ENCODE measurements around the gene PLA2G4C.

DNA sequence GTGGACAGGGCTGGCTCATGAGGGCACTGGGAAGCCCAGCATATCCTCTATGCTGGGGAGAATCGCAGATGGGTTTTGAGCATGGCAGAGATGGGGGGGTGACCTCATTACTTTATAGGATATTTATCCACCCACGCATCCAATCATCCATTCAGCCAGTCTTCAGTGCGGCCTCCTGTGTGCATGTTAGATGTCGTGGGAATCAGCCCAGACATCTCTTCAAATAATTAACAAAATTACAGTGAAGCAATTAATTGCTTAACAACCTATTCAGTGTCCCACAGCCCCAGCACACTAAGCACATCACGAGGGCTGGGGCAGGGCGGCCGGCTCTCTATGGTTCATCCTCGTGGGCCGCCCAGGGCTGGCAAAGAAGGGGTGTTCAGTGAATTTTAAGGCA, 38.0 kb upstream of the PLA2G4C start:
- TF ChIP-seq, protein P1, sequence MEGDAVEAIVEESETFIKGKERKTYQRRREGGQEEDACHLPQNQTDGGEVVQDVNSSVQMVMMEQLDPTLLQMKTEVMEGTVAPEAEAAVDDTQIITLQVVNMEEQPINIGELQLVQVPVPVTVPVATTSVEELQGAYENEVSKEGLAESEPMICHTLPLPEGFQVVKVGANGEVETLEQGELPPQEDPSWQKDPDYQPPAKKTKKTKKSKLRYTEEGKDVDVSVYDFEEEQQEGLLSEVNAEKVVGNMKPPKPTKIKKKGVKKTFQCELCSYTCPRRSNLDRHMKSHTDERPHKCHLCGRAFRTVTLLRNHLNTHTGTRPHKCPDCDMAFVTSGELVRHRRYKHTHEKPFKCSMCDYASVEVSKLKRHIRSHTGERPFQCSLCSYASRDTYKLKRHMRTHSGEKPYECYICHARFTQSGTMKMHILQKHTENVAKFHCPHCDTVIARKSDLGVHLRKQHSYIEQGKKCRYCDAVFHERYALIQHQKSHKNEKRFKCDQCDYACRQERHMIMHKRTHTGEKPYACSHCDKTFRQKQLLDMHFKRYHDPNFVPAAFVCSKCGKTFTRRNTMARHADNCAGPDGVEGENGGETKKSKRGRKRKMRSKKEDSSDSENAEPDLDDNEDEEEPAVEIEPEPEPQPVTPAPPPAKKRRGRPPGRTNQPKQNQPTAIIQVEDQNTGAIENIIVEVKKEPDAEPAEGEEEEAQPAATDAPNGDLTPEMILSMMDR (IDR thresholded peaks at IDR 0.05): no peak
- no peak for TF ChIP-seq POLR2A (IDR thresholded peaks at IDR 0.05)
